8988T (cell line): ENCODE data around the gene ATP2B3.

Experiments used
- DNase-seq: peaks from one replicate; pipeline ENCODE4 v3.0.0; 2011

ATP2B3 gene

DNA sequence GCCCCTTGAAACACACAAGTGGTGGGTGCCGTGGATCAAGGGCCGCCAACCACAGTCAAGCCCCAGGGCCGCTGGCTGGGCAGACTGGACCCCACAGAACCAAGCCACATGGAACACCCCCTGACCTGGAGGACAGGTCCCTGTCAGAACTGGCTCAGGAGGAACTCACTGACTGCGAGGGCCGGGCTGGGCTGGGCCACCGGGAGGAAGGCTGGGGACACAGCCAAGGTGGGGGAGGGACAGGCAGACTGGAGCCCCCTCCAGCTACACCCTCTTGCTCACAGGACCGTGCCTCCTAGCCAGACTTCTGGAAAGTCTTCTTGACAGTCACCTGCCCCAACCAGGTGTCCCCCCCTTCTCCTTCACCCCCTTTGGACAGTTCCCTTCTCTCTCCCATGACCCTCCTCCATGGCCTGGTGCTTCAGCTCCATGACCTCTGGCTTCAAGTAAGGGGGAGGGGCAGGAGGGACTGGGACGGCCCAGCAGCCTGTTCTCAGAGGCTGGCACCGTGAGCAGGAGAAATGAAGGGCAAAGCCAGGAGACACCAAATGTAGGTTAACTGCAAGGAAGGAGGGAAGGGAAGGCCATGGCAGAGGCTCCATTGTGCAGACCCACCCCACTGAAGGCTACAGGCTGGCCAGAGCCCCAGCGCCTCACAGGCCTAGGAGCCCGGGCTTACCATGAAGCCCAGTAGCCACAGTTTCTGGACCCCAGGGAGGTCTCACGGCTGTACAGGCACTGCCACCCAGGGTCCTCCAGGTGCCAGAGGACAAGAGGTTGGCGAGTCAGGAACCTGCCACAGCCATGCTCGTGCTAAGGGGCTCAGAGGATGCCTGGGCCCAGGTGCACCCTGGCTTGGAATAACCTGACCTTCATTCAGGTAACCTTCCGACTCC lies 107.0 kb downstream of the ATP2B3 start:
- no peak for DNase-seq

DNA sequence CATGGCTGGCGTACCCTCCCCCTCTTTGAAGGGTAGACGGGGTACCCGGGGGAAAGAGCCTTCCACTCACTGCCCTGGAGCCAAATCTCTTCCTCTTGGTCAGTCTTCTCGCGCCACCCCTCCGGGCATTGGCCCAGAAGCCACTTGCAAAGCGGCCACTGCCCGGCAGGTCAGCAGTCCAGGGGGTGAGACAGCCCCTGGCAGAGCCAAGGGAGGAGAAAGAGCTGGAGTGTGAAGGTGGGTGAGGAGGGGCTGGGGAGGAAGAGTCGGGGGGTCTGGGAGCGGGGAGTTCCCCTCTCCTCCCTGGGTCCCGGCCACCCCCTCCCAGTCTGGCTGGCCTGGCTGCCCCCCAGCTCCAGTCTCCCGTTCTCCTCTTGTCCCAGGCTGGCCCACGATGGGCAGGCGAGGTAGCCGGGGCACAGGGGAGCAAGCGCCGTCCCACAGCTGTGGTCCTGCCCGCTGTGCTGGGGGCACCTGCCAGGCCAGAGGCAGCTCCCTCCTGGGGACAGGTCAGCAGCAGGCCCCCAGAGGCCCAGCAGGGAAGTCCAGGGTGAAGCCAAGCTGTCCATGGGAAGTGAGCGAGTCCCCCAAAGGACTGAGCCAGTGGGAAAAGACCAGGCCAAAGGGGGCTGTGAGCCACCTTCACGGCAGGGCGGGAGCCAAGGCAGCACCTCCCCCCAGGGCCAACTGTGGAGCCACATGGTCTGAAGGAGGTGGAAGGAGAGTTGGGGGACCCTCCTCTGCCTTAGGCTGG lies 108.0 kb downstream of the ATP2B3 start:
- DNase-seq = no peak

DNA sequence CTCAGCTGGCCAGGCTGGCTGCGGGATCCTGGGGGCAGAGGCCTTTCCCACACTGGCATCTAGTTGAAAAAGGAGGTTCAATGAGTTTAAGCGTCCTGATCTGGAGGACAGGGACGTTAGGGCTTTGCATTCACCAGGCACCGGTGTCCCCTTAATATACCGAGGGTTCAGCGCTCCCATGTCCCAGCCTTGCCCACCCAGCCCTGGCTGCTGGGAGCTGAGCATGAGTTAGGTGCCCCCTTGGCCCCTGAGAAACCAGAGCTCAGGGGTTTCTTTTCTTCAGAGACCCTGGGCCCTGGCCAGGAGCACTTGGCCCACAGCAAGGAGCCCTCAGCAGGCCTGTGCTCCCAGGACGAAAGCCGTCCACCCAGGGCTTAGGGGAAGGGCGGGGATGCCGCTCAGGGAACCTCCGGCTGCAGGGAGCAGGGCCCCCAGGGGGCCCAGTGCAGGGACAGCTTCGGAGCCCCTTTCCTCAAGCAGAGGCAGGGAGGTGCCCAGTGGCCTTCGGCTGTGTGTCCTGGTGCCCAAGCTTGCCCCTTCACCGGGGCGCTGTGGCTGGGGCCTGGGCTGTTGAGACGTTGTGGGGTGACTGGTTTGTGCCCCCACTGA lies 108.7 kb downstream of the ATP2B3 start:
- DNase-seq = no peak

- no peak for DNase-seq
Measured at GRCh38 chrX:153626863-153627674, 109.6 kb downstream of the ATP2B3 start.

DNA sequence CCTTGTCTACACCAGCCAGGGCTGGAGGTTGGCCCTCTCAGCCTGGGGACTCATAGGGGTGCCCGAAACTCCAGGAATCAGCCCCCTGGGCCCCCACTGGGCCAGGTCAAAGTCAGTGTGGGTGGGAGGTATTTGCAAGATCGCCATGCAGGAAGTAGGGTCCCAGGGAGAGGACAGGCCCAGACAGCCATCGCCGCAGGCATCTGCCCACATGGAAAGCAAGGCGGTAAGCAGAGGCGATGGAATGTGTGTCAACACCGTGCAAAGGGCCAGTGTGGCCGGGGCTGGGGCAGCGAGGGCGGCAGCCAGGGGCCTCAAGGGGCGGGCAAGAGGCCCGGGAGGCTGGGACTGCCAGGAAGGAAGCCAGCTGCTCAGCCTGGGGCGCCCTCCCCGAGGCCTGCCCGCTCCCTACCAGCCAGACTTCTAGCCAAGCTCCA lies 110.3 kb downstream of the ATP2B3 start:
- DNase-seq = no peak

DNA sequence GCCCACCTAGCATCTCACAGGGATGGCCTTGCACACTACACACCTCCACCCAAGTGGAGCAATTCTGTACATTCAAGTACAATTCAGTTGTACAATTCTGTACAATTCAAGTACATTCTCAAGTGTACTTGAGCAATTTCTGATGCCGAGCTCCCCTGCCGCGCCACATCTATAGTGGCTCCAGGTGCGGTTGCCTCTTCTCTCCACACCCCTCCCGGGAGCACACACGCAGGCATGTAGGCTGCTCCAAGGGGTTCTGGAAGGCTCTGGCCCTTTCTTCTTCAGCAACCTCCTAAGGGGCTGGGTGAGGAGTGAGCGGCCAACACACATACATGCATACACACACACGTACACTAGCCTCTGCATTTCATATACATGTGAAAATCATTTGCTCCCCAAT lies 110.7 kb downstream of the ATP2B3 start:
- DNase-seq = no peak

GRCh38 chrX:153628665-153629064 lies 111.2 kb downstream of the ATP2B3 start:
- DNase-seq = no peak

DNA sequence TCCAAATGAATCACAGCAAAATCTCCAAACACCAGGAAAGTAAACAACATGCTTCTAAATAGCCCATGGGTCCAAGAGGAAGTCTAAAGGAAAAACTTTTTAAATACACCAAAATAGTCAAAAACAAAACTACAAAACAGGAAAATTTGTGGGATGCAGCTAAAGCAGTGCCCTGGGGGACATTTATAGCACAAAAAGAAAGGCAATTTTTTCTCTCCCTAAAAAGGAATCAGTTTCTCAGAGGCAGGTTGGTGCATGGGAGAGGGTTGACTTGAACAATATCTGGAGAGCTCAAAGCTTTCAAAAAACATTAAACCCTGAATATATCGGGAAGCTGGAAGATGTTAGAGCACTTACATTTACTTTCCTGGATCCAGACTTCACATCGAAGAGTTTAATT lies 113.9 kb downstream of the ATP2B3 start:
- no peak for DNase-seq

DNA sequence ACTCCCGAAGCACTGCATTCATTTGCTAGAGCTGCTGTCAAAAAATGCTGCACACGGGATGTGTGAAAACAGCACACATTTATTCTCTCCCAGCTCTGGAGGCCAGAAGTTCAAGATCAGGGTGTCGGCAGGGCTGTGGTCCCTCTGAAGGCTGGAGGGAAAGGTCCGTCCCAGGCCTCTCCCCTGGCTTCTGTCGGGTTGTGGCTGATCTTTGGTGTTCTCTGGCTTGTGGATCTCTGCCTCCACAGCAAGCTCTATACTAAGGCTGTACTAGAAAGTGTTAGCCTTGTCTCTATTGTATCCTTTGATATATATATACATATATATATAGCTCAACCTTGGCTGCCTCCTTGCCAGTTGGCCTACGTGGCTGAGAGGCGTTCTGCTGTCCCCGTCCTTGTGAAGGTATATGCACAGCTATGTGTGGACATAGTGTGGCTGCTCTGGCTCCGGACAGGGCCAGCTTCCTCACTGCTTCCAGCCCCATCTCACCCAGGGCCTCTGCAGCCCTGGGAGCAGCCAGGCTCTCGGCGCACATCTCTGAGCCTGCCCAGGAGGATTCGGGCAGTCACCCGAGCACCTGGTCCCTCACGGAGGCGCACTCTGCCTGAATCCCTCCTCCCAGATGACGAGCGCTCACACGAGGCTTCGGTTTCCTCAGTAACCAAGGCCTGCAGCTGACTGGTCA lies 114.6 kb downstream of the ATP2B3 start:
- DNase-seq = no peak
